Measurements from ENCODE around the gene PARN. TPM values are rescaled to one million over a fixed set of nuclear protein-coding genes. Genes with fewer than 3 reads are reported as not detected.
A peak's percentile ranks its signal among the peaks of the same experiment; 100 is the strongest.
"Not testable (repeated sequence)": the region's sequence is repeated elsewhere in the genome, so short reads cannot be mapped to it uniquely, and the experiment has no call there.

PARN gene
- total RNA-seq, 1 donor from 2014 or later, result 18.9 TPM

- no peak for DNase-seq (ENCODE audit: low read depth in 2 of 2)
Measured at GRCh38 chr16:14473488-14473887, 156.6 kb downstream of the PARN start.

- DNase-seq (ENCODE audit: low read depth in 2 of 2), result no peak
Measured at GRCh38 chr16:14472357-14472756, 157.7 kb downstream of the PARN start.

GRCh38 chr16:14470788-14471187 lies 159.3 kb downstream of the PARN start:
- DNase-seq (ENCODE audit: low read depth in 2 of 2), result no peak

- no peak for DNase-seq (ENCODE audit: low read depth in 2 of 2)
Measured at GRCh38 chr16:14465799-14466198, 164.3 kb downstream of the PARN start.

GRCh38 chr16:14464796-14465195 lies 165.3 kb downstream of the PARN start:
- DNase-seq (ENCODE audit: low read depth in 2 of 2), result no peak

- no peak for DNase-seq (ENCODE audit: low read depth in 2 of 2)
Measured at GRCh38 chr16:14464192-14464591, 165.9 kb downstream of the PARN start.

- DNase-seq (ENCODE audit: low read depth in 2 of 2), result peak in 1 of 2 donors; percentile 58
Measured at GRCh38 chr16:14462811-14463210, 167.2 kb downstream of the PARN start.

GRCh38 chr16:14460726-14461125 lies 169.3 kb downstream of the PARN start:
- DNase-seq (ENCODE audit: low read depth in 2 of 2), result no peak

- DNase-seq (ENCODE audit: low read depth in 2 of 2), result no peak
Measured at GRCh38 chr16:14458576-14458975, 171.5 kb downstream of the PARN start.

- no peak for DNase-seq (ENCODE audit: low read depth in 2 of 2)
Measured at GRCh38 chr16:14456793-14457481, 173.1 kb downstream of the PARN start.

GRCh38 chr16:14455573-14455972 lies 174.5 kb downstream of the PARN start:
- DNase-seq (ENCODE audit: low read depth in 2 of 2), result peak; percentile 1 to 4

GRCh38 chr16:14454391-14454790 lies 175.7 kb downstream of the PARN start:
- DNase-seq (ENCODE audit: low read depth in 2 of 2), result no peak

GRCh38 chr16:14452066-14452465 lies 178.0 kb downstream of the PARN start:
- no peak for DNase-seq (ENCODE audit: low read depth in 2 of 2)

GRCh38 chr16:14450846-14451245 lies 179.2 kb downstream of the PARN start:
- DNase-seq (ENCODE audit: low read depth in 2 of 2), result no peak

GRCh38 chr16:14449790-14450480 lies 180.1 kb downstream of the PARN start:
- no peak for DNase-seq (ENCODE audit: low read depth in 2 of 2)

- DNase-seq (ENCODE audit: low read depth in 2 of 2), result no peak
Measured at GRCh38 chr16:14449334-14449733, 180.7 kb downstream of the PARN start.

GRCh38 chr16:14448879-14449278 lies 181.2 kb downstream of the PARN start:
- DNase-seq (ENCODE audit: low read depth in 2 of 2), result no peak

GRCh38 chr16:14447783-14448182 lies 182.3 kb downstream of the PARN start:
- no peak for DNase-seq (ENCODE audit: low read depth in 2 of 2)

GRCh38 chr16:14446796-14447195 lies 183.3 kb downstream of the PARN start:
- no peak for DNase-seq (ENCODE audit: low read depth in 2 of 2)

GRCh38 chr16:14445937-14446715 lies 183.9 kb downstream of the PARN start:
- no peak for DNase-seq (ENCODE audit: low read depth in 2 of 2)

- DNase-seq (ENCODE audit: low read depth in 2 of 2), result no peak
Measured at GRCh38 chr16:14444979-14445810, 184.9 kb downstream of the PARN start.

- DNase-seq (ENCODE audit: low read depth in 2 of 2), result not testable (repeated sequence)
Measured at GRCh38 chr16:14441533-14441932, 188.5 kb downstream of the PARN start.

All from dermis microvascular lymphatic vessel endothelial cell (primary cell).